ENCODE results near the gene PRR7. TPM values are rescaled to one million over a fixed set of nuclear protein-coding genes. Genes with fewer than 3 reads are reported as not detected.

PRR7 gene
- polyA plus RNA-seq, 3 donors: 1.8 to 17.4 (median 2.1) TPM

GRCh38 chr5:177425196-177425800, 21.3 kb upstream of the PRR7 start:
- no peak for DNase-seq
- H3K4me1 ChIP-seq (ENCODE audit: control insufficient read depth in 1 of 2, insufficient read depth in 2 of 2, low read length in 2 of 2): peaks cover 41 to 53% of the 10 kb centered on the region in 2 donors

More at GRCh38 chr5:177425196-177425800, 21.3 kb upstream of the PRR7 start:
- peak overlapping the region; percentile 97 to 100 (median 99) for H3K27ac Mint-ChIP-seq
- Histone ChIP-seq H3K27me3 (ENCODE audit: control insufficient read depth in 2 of 2, insufficient read depth in 2 of 2, low read length in 2 of 2) (no peaks in the 10 kb centered on the region), H3K27ac (ENCODE audit: low read depth in 1 of 2, low read length in 2 of 2) (peak overlapping the region; percentile 84 to 88), H2AFZ (ENCODE audit: insufficient read depth, low read depth, low read length, poor library complexity, severe bottlenecking) (peak overlapping the region; percentile 81), H3K36me3 (replicated peaks in 1 of 2; ENCODE audit: control insufficient read depth in 1 of 2, insufficient read depth in 2 of 2, low read length in 2 of 2) (peaks cover 3 to 5% of the 10 kb centered on the region in 2 donors), H3K79me2 (ENCODE audit: insufficient read depth, low read length) (peaks cover 33% of the 10 kb centered on the region), H4K20me1 (ENCODE audit: insufficient read depth, low read length) (peaks cover 11% of the 10 kb centered on the region), H3K9me3 (replicated peaks in 1 of 2; ENCODE audit: control insufficient read depth in 1 of 2, insufficient read depth in 1 of 2, low read length in 2 of 2) (no peaks in the 10 kb centered on the region), H3K4me2 (replicated peaks; ENCODE audit: extremely low read depth, low read length, poor library complexity, severe bottlenecking) (peak overlapping the region; percentile 66), H3K9ac (ENCODE audit: insufficient read depth, low read length, poor library complexity, severe bottlenecking) (peak overlapping the region; percentile 81), H3K4me3 (replicated peaks in 1 of 3; ENCODE audit: low read depth in 2 of 3, low read length in 3 of 3) (peak overlapping the region; percentile 32 to 74 (median 34))
- 42% methylated on average over 11 of the region's 13 CpGs for WGBS (ENCODE audit: insufficient coverage)
- TF ChIP-seq CTCF (IDR thresholded peaks at IDR 0.05): no peak
- intact Hi-C loops (cut with micrococcal nuclease): loop anchor here in 1 of 2 donors (5.0 kb wide), 1 partner anchor 33 kb away; no protein-coding TSS in a partner anchor
- peaks cover 0 to 4% (median 0%) of the 10 kb centered on the region in 7 donors for H3K9me3 Mint-ChIP-seq
- H3K27me3 Mint-ChIP-seq (ENCODE audit: low read depth in 3 of 3): peaks cover 0 to 1% (median 0%) of the 10 kb centered on the region in 3 donors
- H3K36me3 Mint-ChIP-seq: peaks cover 8 to 22% of the 10 kb centered on the region in 2 donors
- peaks cover 54% of the 10 kb centered on the region for H3K4me1 Mint-ChIP-seq
- H3K4me3 Mint-ChIP-seq: peak overlapping the region; percentile 80 to 91
